Measurements from ENCODE around the gene TMEM108. TPM values are rescaled to one million over a fixed set of nuclear protein-coding genes. Genes with fewer than 3 reads are reported as not detected.

TMEM108 gene
- total and polyA plus RNA-seq, 2 donors (not counting 1 experiment from before 2014, with no cell fraction given): 0.10 to 0.17 TPM

DNA sequence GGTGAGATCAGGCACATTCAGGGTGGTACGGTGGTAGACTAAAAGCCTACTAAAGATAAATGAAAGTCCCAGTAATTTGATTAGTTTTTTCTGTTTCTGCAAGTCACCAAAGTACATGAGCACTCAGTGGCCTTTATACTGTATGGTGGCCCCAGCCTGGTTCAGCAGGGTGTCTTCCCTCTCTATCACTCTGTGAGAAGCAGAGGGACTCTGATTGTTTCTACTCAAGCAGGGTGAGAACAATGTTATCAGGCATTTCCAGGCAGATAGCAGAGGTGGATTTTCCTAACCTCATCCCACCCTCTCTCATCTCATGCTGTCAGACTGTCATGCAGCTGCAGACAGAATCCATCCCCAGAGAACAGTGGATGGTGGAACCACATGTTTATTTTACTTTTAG lies 290.2 kb downstream of the TMEM108 start:
- no peak overlapping the region for H3K4me3 ChIP-seq (replicated peaks in 1 of 4; ENCODE audit: control extremely low read depth in 1 of 4, insufficient read depth in 1 of 4, low read depth in 3 of 4, low read length in 4 of 4)
- DNase-seq (ENCODE audit: low read depth in 2 of 2): no peak
- no peak overlapping the region for H3K9ac ChIP-seq (ENCODE audit: insufficient read depth, low read length)
- H3K79me2 ChIP-seq (ENCODE audit: control insufficient read depth, insufficient read depth, low read length): no peaks in the 10 kb centered on the region
- no peak for TF ChIP-seq EZH2 (IDR thresholded peaks at IDR 0.05; ENCODE audit: low read length, missing control alignments)
- TF ChIP-seq, protein P1, sequence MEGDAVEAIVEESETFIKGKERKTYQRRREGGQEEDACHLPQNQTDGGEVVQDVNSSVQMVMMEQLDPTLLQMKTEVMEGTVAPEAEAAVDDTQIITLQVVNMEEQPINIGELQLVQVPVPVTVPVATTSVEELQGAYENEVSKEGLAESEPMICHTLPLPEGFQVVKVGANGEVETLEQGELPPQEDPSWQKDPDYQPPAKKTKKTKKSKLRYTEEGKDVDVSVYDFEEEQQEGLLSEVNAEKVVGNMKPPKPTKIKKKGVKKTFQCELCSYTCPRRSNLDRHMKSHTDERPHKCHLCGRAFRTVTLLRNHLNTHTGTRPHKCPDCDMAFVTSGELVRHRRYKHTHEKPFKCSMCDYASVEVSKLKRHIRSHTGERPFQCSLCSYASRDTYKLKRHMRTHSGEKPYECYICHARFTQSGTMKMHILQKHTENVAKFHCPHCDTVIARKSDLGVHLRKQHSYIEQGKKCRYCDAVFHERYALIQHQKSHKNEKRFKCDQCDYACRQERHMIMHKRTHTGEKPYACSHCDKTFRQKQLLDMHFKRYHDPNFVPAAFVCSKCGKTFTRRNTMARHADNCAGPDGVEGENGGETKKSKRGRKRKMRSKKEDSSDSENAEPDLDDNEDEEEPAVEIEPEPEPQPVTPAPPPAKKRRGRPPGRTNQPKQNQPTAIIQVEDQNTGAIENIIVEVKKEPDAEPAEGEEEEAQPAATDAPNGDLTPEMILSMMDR (conservative IDR thresholded peaks at IDR 0.05 in 1 of 2, IDR thresholded peaks at IDR 0.05 in 1 of 2; ENCODE audit: low read depth in 1 of 2, low read length in 2 of 2): no peak
- no peaks in the 10 kb centered on the region for H3K9me3 ChIP-seq (ENCODE audit: control insufficient read depth, insufficient read depth, low read depth, low read length)
- H2AFZ ChIP-seq (ENCODE audit: low read length): no peak overlapping the region
- H4K20me1 ChIP-seq (ENCODE audit: control insufficient read depth, extremely low read depth, insufficient read depth, low read length): no peaks in the 10 kb centered on the region
- no peak overlapping the region for H3K27ac ChIP-seq (ENCODE audit: insufficient read depth, low read length)
- H3K4me1 ChIP-seq (ENCODE audit: control insufficient read depth, extremely low read depth, insufficient read depth, low read length): no peaks in the 10 kb centered on the region
- no peaks in the 10 kb centered on the region for H3K36me3 ChIP-seq (ENCODE audit: control insufficient read depth, insufficient read depth, low read length)
- H3K4me2 ChIP-seq (ENCODE audit: extremely low read depth, insufficient read depth, low read length): no peak overlapping the region
- H3K27me3 ChIP-seq (ENCODE audit: control insufficient read depth, insufficient read depth, low read length): no peaks in the 10 kb centered on the region

DNA sequence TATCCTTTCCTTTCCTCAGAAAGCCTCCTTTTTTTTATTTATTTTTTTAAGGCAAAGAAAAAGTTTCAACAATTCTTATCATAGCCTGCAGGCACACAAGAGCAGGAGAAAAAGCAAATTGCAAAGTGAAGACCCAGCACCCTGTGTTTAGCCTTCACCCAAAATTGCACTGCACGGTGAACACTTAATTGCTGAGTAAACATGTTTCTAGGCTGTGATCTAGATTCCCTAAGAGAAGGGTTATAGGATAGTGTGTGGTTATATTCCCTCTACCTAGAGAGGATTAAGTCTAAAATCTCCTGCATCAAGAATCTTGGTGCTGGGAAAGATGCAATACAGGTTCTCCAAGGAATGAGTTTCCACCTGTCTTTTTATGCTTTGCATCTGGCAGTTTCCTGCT lies 291.4 kb downstream of the TMEM108 start:
- TF ChIP-seq EZH2 (IDR thresholded peaks at IDR 0.05; ENCODE audit: low read length, missing control alignments): no peak
- TF ChIP-seq, protein P1 (conservative IDR thresholded peaks at IDR 0.05 in 1 of 2, IDR thresholded peaks at IDR 0.05 in 1 of 2; ENCODE audit: low read depth in 1 of 2, low read length in 2 of 2): no peak
- Histone ChIP-seq H3K36me3 (ENCODE audit: control insufficient read depth, insufficient read depth, low read length) (no peaks in the 10 kb centered on the region), H3K4me1 (ENCODE audit: control insufficient read depth, extremely low read depth, insufficient read depth, low read length) (no peaks in the 10 kb centered on the region), H4K20me1 (ENCODE audit: control insufficient read depth, extremely low read depth, insufficient read depth, low read length) (no peaks in the 10 kb centered on the region), H3K27me3 (ENCODE audit: control insufficient read depth, insufficient read depth, low read length) (no peaks in the 10 kb centered on the region), H3K4me3 (replicated peaks in 1 of 4; ENCODE audit: control extremely low read depth in 1 of 4, insufficient read depth in 1 of 4, low read depth in 3 of 4, low read length in 4 of 4) (no peak overlapping the region), H3K79me2 (ENCODE audit: control insufficient read depth, insufficient read depth, low read length) (no peaks in the 10 kb centered on the region), H3K27ac (ENCODE audit: insufficient read depth, low read length) (no peak overlapping the region), H2AFZ (ENCODE audit: low read length) (no peak overlapping the region), H3K4me2 (ENCODE audit: extremely low read depth, insufficient read depth, low read length) (no peak overlapping the region), H3K9ac (ENCODE audit: insufficient read depth, low read length) (no peak overlapping the region), H3K9me3 (ENCODE audit: control insufficient read depth, insufficient read depth, low read depth, low read length) (no peaks in the 10 kb centered on the region)
- DNase-seq (ENCODE audit: low read depth in 2 of 2): no peak

DNA sequence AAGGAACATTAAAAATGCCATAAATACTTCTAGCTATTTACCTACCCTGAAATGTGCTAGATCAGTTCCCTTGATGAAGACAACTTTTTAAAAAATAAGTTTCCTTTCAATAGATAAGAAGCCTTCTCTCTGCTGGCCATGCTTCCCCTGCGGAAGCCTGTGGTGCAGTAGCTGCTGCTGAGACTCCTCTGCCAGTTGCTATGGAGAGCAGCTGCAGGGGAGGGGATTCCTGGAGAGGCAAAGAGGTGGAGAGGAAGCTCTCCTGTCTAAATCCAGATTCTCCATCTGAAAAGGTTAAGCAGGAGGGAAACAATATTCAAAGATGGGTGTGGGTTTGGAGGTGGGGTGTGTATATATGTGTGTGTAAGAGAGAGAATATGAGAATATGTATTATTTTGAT lies 291.9 kb downstream of the TMEM108 start:
- Histone ChIP-seq H4K20me1 (ENCODE audit: control insufficient read depth, extremely low read depth, insufficient read depth, low read length) (no peaks in the 10 kb centered on the region), H3K27me3 (ENCODE audit: control insufficient read depth, insufficient read depth, low read length) (no peaks in the 10 kb centered on the region), H3K4me1 (ENCODE audit: control insufficient read depth, extremely low read depth, insufficient read depth, low read length) (no peaks in the 10 kb centered on the region), H3K79me2 (ENCODE audit: control insufficient read depth, insufficient read depth, low read length) (no peaks in the 10 kb centered on the region), H3K9me3 (ENCODE audit: control insufficient read depth, insufficient read depth, low read depth, low read length) (no peaks in the 10 kb centered on the region), H3K4me2 (ENCODE audit: extremely low read depth, insufficient read depth, low read length) (no peak overlapping the region), H3K9ac (ENCODE audit: insufficient read depth, low read length) (no peak overlapping the region), H3K36me3 (ENCODE audit: control insufficient read depth, insufficient read depth, low read length) (no peaks in the 10 kb centered on the region), H2AFZ (ENCODE audit: low read length) (no peak overlapping the region), H3K27ac (ENCODE audit: insufficient read depth, low read length) (no peak overlapping the region), H3K4me3 (replicated peaks in 1 of 4; ENCODE audit: control extremely low read depth in 1 of 4, insufficient read depth in 1 of 4, low read depth in 3 of 4, low read length in 4 of 4) (no peak overlapping the region)
- no peak for DNase-seq (ENCODE audit: low read depth in 2 of 2)
- TF ChIP-seq, protein P1 (conservative IDR thresholded peaks at IDR 0.05 in 1 of 2, IDR thresholded peaks at IDR 0.05 in 1 of 2; ENCODE audit: low read depth in 1 of 2, low read length in 2 of 2): no peak
- no peak for TF ChIP-seq EZH2 (IDR thresholded peaks at IDR 0.05; ENCODE audit: low read length, missing control alignments)
